Suprapubic skin (tissue), 4 donors: ENCODE measurements around the gene TMTC2.

Experiments used
- CTCF ChIP-seq, 2 donors: fragments of 200-600 bp in 1 of 2; fragments of 450-650 bp in 1 of 2; sonication (generic) in 1 of 2; IDR thresholded peaks; one replicate each; pipeline ENCODE4 v1.5.1; 2016 to 2019; ENCODE audit warnings: antibody characterized with exemption in 2 of 2, mild to moderate bottlenecking in 1 of 2, moderate library complexity in 1 of 2
- EP300 ChIP-seq: sonication (generic); formaldehyde crosslinking; IDR thresholded peaks from one replicate; pipeline ENCODE4 v1.6.1; 2017; ENCODE audit warnings: antibody characterized with exemption
- POLR2A ChIP-seq, 2 donors: fragments of 450-650 bp; IDR thresholded peaks; one replicate each; pipeline ENCODE4 v1.6.1; 2017; ENCODE audit warnings: antibody characterized with exemption in 2 of 2, mild to moderate bottlenecking in 2 of 2, moderate library complexity in 2 of 2
- POLR2AphosphoS5 ChIP-seq, 3 donors: sonication (generic); formaldehyde crosslinking; IDR thresholded peaks; one replicate each; pipeline ENCODE4 v1.6.1; 2017; ENCODE audit warnings: antibody characterized with exemption in 3 of 3

GRCh38 chr12:83074358-83074894, 387.7 kb downstream of the TMTC2 start:
- no peak for TF ChIP-seq POLR2AphosphoS5 (IDR thresholded peaks at IDR 0.05)
- no peak for TF ChIP-seq CTCF (IDR thresholded peaks at IDR 0.05)
- no peak for TF ChIP-seq EP300
- TF ChIP-seq POLR2A (IDR thresholded peaks at IDR 0.05), result no peak
